ENCODE data around the gene SNAP29. TPM values are rescaled to one million over a fixed set of nuclear protein-coding genes. Genes with fewer than 3 reads are reported as not detected.
"Not testable (repeated sequence)": the region's sequence is repeated elsewhere in the genome, so short reads cannot be mapped to it uniquely, and the experiment has no call there.

SNAP29 gene
- total RNA-seq, 3 donors from 2014 or later = 17.7 to 28.2 (median 22.5) TPM

GRCh38 chr22:20834725-20835124 is 24.1 kb upstream of the SNAP29 start:
- intact Hi-C loops (cut with DNase I; ENCODE audit: low total_unique reads) = no loop called here
- no peak overlapping the region for H3K27ac ChIP-seq
- H3K27me3 ChIP-seq = no peaks in the 10 kb centered on the region
- TF ChIP-seq POLR2AphosphoS5 (IDR thresholded peaks at IDR 0.05) (no peak), CTCF (IDR thresholded peaks at IDR 0.05) (no peak), POLR2A (IDR thresholded peaks at IDR 0.05) (no peak)
- H3K4me3 ChIP-seq = no peak overlapping the region
- H3K4me1 ChIP-seq = no peaks in the 10 kb centered on the region
- no peaks in the 10 kb centered on the region for H3K9me3 ChIP-seq
- DNase-seq (ENCODE audit: low spot score in 2 of 2) = no peak
- H3K36me3 ChIP-seq = no peaks in the 10 kb centered on the region

- intact Hi-C loops (cut with DNase I; ENCODE audit: low total_unique reads) = no loop called here
- no peak overlapping the region for H3K4me3 ChIP-seq
- no peak overlapping the region for H3K27ac ChIP-seq
These were observed 21.6 kb upstream of the SNAP29 start for GRCh38 chr22:20836987-20837823.

GRCh38 chr22:20839354-20839753 is 19.5 kb upstream of the SNAP29 start:
- H3K9me3 ChIP-seq; DNase-seq (ENCODE audit: low spot score in 2 of 2); H3K4me1 ChIP-seq; H3K27me3 ChIP-seq; H3K36me3 ChIP-seq; H3K27ac ChIP-seq; intact Hi-C loops (cut with DNase I; ENCODE audit: low total_unique reads); H3K4me3 ChIP-seq: not testable (repeated sequence)

More at GRCh38 chr22:20836987-20837823, 21.6 kb upstream of the SNAP29 start:
- TF ChIP-seq POLR2A (IDR thresholded peaks at IDR 0.05) (no peak), POLR2AphosphoS5 (IDR thresholded peaks at IDR 0.05) (no peak), CTCF (IDR thresholded peaks at IDR 0.05) (no peak)
- Histone ChIP-seq H3K36me3 (no peaks in the 10 kb centered on the region), H3K27me3 (no peaks in the 10 kb centered on the region), H3K4me1 (no peaks in the 10 kb centered on the region), H3K9me3 (no peaks in the 10 kb centered on the region)
- DNase-seq (ENCODE audit: low spot score in 2 of 2) = no peak

- Histone ChIP-seq H3K36me3 (no peaks in the 10 kb centered on the region), H3K4me3 (no peak overlapping the region), H3K9me3 (no peaks in the 10 kb centered on the region), H3K27me3 (no peaks in the 10 kb centered on the region), H3K27ac (no peak overlapping the region), H3K4me1 (no peaks in the 10 kb centered on the region)
- intact Hi-C loops (cut with DNase I; ENCODE audit: low total_unique reads) = no loop called here
- TF ChIP-seq POLR2AphosphoS5 (IDR thresholded peaks at IDR 0.05) (no peak), POLR2A (IDR thresholded peaks at IDR 0.05) (no peak)
- DNase-seq (ENCODE audit: low spot score in 2 of 2) = no peak
These were observed 18.8 kb upstream of the SNAP29 start for GRCh38 chr22:20839837-20840645.

- Histone ChIP-seq H3K9me3 (no peaks in the 10 kb centered on the region), H3K36me3 (no peaks in the 10 kb centered on the region), H3K4me1 (no peaks in the 10 kb centered on the region), H3K27me3 (no peaks in the 10 kb centered on the region), H3K27ac (no peak overlapping the region), H3K4me3 (no peak overlapping the region)
- no peak for DNase-seq (ENCODE audit: low spot score in 2 of 2)
- intact Hi-C loops (cut with DNase I; ENCODE audit: low total_unique reads) = no loop called here
- TF ChIP-seq POLR2A (IDR thresholded peaks at IDR 0.05) (no peak), CTCF (IDR thresholded peaks at IDR 0.05) (no peak), POLR2AphosphoS5 (IDR thresholded peaks at IDR 0.05) (no peak)
These were observed 18.0 kb upstream of the SNAP29 start for GRCh38 chr22:20840646-20841371.

Measured in breast epithelium (tissue), 4 donors.